ENCODE results near the gene RNF112. TPM values are rescaled to one million over a fixed set of nuclear protein-coding genes. Genes with fewer than 3 reads are reported as not detected.
"Not testable (repeated sequence)": the region's sequence is repeated elsewhere in the genome, so short reads cannot be mapped to it uniquely, and the experiment has no call there.

Gene RNF112
- polyA plus RNA-seq, 1 donor from 2014 or later: 33.3 TPM

GRCh38 chr17:19461681-19462080 is 50.6 kb downstream of the RNF112 start:
- H2AFZ ChIP-seq (ENCODE audit: low read depth, low read length): no peak overlapping the region
- H3K4me3 ChIP-seq (ENCODE audit: low read length): no peak overlapping the region
- no peaks in the 10 kb centered on the region for H3K36me3 ChIP-seq (ENCODE audit: insufficient read depth, low read length)
- H3K4me2 ChIP-seq (ENCODE audit: low read length): no peak overlapping the region
- TF ChIP-seq MXI1 (conservative IDR thresholded peaks at IDR 0.05; ENCODE audit: poor library complexity, severe bottlenecking) (no peak), RAD21 (conservative IDR thresholded peaks at IDR 0.05) (no peak), CTCF (IDR thresholded peaks at IDR 0.05; ENCODE audit: poor library complexity, severe bottlenecking) (no peak), EP300 (conservative IDR thresholded peaks at IDR 0.05; ENCODE audit: poor library complexity, severe bottlenecking) (no peak), TAF1 (IDR thresholded peaks at IDR 0.05; ENCODE audit: low read depth) (no peak), EZH2 (IDR thresholded peaks at IDR 0.05; ENCODE audit: borderline replicate concordance, insufficient read depth, low read length, poor library complexity, severe bottlenecking) (no peak), SMC3 (conservative IDR thresholded peaks at IDR 0.05; ENCODE audit: poor library complexity) (no peak), POLR2AphosphoS5 (IDR thresholded peaks at IDR 0.05) (no peak), REST (IDR thresholded peaks at IDR 0.05; ENCODE audit: borderline replicate concordance) (no peak)
- no peak overlapping the region for H3K27ac ChIP-seq (ENCODE audit: low read length)
- no peaks in the 10 kb centered on the region for H3K27me3 ChIP-seq (ENCODE audit: insufficient read depth, low read depth, low read length)
- H3K9me2 ChIP-seq (ENCODE audit: insufficient read depth, low read length): no peaks in the 10 kb centered on the region
- H4K20me1 ChIP-seq (ENCODE audit: insufficient read depth): no peaks in the 10 kb centered on the region
- H3K9ac ChIP-seq (ENCODE audit: low read length): no peak overlapping the region
- H3K9me3 ChIP-seq (ENCODE audit: low read length): no peaks in the 10 kb centered on the region
- no peaks in the 10 kb centered on the region for H3K79me2 ChIP-seq (replicated peaks; ENCODE audit: insufficient read depth, low read length)
- no peaks in the 10 kb centered on the region for H3F3A ChIP-seq (ENCODE audit: insufficient read depth, low read length, poor library complexity, severe bottlenecking)

- not testable (repeated sequence) for H3K27ac ChIP-seq (ENCODE audit: low read length); H3K4me3 ChIP-seq (ENCODE audit: low read length); H3K9ac ChIP-seq (ENCODE audit: low read length); H3K9me2 ChIP-seq (ENCODE audit: insufficient read depth, low read length); H2AFZ ChIP-seq (ENCODE audit: low read depth, low read length); H3F3A ChIP-seq (ENCODE audit: insufficient read depth, low read length, poor library complexity, severe bottlenecking); H3K4me2 ChIP-seq (ENCODE audit: low read length); H3K27me3 ChIP-seq (ENCODE audit: insufficient read depth, low read depth, low read length); H3K79me2 ChIP-seq (replicated peaks; ENCODE audit: insufficient read depth, low read length); H3K36me3 ChIP-seq (ENCODE audit: insufficient read depth, low read length); H3K9me3 ChIP-seq (ENCODE audit: low read length); H4K20me1 ChIP-seq (ENCODE audit: insufficient read depth)
Measured at GRCh38 chr17:19462456-19463035, 51.5 kb downstream of the RNF112 start.

Data from neural cell (in vitro differentiated cells).